Lower leg skin (tissue), 3 donors: ENCODE results near the gene NAV1.

ENCODE experiments used
- CTCF ChIP-seq, 3 donors: fragments of 450-650 bp; IDR thresholded peaks; one replicate each; pipeline ENCODE4 v1.5.1; 2016; ENCODE audit warnings: antibody characterized with exemption in 3 of 3, mild to moderate bottlenecking in 3 of 3, moderate library complexity in 2 of 3
- POLR2A ChIP-seq, 2 donors: fragments of 450-650 bp; IDR thresholded peaks; one replicate each; pipeline ENCODE4 v1.6.1; 2016 to 2017; ENCODE audit warnings: antibody characterized with exemption in 2 of 2, mild to moderate bottlenecking in 1 of 2, moderate library complexity in 1 of 2

DNA sequence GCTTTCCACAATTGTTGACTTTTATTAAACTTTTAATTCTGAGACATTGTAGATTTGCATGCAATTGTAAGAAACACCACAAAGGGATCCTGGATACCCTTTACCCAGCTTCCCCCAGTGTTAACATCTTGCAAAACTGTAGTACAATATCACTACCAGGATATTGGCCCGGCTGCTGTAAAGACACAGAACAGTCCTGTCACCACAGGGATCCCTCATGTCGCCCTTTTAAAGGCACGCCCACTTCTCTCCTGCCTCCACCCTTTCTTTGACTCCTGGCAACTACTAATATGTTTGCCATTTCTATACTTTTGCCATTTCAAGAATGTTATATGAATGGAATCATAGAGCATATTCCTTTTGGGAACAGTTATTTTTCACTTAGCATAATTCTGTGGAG, 37.0 kb downstream of the NAV1 start:
- TF ChIP-seq POLR2A (IDR thresholded peaks at IDR 0.05) (no peak), CTCF (IDR thresholded peaks at IDR 0.05) (no peak)
